HK-2 (cell line): Measurements from ENCODE around the gene ZNF624.
A peak's percentile ranks its signal among the peaks of the same experiment; 100 is the strongest.
"Not testable (repeated sequence)": the region's sequence is repeated elsewhere in the genome, so short reads cannot be mapped to it uniquely, and the experiment has no call there.

ENCODE experiments used
- DNase-seq: peaks from one replicate; pipeline ENCODE4 v3.0.0-alpha.2; 2018; ENCODE audit not compliant: unreplicated experiment

The ZNF624 gene

DNA sequence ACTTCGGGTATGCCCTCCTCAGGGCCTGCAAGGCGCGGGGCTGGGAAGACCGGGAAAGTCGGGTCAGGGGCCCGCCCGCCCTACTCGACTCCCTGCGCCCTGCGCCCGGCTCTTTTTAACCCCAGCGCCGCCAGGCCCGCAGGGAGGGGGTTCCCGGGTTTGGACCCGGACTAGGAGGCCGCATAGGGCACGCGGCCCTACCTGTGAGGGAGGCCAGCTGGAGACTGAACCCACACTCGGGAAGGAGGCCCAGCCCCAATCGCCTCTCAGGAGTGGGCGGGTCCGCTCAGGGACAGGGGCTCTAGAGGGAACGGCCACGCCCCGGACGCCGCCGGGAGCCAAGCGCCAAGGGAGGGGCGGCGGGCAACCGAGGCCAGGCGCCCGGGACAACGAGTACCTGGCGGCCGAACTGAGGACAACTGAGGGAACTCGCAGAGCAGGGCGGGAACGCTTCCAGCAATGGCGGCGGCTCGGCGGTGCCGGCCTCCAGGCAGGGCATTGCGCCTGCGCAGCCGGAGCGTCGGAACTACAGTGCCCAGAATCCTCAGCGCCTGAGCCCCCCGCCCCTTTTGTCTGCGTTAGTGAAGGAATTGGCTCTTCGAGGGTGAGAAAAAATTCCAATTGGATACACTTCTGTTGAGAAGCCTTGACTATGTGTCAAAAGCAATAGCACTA is at the start of gene ZNF624:
Gene ZNF624 (minus strand): TSS at position 484 of the 675 bp plus-strand sequence.
- peak; percentile 96 for DNase-seq

DNA sequence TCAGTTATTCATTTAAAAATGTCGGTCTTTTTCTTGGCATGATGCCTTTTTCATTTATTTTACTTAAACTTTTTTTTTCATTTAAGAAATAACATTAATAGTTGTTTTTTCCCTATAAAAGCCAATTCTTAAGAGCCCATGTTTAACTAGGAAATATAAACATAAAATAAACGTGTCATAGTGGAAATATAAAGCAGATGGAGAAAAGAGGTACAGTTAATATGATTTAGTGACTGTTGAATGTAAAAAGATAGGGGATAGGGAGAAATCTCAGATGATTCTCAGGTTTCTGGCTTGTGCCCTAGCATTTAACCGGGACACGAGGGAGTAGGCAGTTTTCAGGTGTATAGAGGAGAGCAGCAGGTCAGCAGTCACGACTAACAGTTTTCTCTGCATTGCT is 44.0 kb upstream of the ZNF624 start:
- not testable (repeated sequence) for DNase-seq

DNA sequence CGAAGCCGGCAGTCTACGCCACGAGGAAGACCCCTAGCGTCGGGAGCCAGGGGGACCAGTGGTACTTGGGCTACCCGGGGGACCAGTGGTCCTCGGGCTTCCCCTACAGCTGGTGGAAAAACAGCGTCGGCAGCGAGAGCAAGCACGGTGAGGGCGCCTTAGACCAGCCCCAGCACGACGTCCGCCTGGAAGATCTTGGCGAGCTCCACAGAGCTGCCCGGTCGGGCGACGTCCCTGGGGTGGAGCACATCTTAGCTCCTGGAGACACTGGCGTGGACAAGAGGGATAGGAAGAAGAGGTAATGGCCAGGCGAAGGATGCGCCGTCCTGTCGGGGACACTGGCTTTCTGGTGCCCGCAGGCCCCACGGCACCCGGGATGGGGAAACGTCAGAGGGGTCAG is 36.8 kb upstream of the ZNF624 start:
- not testable (repeated sequence) for DNase-seq

DNA sequence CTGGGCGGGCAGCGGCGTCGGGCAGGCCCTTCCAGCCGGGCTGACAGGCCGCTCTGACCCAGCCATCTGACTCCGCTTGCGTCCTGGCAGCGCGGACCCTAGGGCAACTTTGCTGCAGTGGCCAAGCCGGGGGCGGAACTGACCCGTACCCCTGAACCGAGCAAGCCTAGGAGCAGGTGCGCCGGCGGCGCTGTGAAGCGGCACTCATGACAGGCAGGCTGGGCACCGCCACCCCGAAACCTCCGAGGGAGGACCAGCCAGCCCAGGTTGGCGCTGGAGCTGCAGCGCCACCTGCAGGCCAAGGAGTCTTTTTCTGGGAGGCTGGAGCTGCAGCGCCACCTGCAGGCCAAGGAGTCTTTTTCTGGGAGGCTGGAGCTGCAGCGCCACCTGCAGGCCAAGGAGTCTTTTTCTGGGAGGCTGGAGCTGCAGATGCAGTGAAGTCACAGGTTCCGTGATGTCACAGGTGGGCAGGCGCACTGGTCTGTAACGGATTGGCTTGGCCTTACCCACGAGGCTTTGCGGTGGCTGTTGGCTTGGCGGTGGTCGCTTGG is 36.2 kb upstream of the ZNF624 start, which contains the start of gene CCDC144A:
Gene CCDC144A (plus strand): TSS at position 511 of the 551 bp plus-strand sequence. CDS start 160 bp downstream, outside the sequence.
- not testable (repeated sequence) for DNase-seq

DNA sequence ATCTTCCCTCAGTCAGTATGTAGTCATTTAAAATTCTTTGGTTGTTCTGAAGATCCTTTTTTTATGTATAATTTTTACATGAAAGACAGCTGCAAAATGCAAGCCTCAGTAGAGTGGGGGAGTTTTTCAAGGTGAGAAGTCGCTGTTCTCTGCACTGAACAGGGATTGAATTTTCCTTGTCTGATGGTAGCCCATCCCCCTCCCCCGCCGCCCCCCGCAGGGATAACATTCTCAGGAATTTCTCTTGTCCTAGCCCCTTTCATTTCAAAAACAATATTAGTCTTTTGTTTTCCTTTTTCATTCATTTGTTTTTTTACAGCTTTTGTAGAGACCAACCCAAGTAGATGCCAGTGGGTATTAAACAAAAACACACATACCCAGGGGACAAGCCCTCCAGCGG is 33.5 kb upstream of the ZNF624 start:
- not testable (repeated sequence) for DNase-seq

DNA sequence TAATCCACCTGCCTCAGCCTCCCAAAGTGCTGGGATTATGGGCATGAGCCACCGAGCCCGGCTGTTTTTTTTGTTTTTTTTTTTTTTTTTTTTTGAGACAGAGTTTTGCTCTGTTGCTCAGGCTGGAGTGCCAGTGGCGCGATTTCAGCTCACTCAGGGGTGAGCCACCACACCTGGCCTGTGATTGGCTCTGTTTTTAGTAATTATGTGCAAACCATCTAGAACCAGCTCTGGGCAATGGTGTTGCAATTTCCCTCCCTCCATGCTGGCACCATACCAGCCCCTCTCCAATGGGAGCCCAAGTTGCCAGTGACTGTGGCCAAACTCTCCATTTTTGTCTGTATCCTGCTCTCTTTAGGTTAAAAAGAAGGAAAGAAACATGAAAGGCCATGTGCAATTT is 32.4 kb upstream of the ZNF624 start:
- not testable (repeated sequence) for DNase-seq

DNA sequence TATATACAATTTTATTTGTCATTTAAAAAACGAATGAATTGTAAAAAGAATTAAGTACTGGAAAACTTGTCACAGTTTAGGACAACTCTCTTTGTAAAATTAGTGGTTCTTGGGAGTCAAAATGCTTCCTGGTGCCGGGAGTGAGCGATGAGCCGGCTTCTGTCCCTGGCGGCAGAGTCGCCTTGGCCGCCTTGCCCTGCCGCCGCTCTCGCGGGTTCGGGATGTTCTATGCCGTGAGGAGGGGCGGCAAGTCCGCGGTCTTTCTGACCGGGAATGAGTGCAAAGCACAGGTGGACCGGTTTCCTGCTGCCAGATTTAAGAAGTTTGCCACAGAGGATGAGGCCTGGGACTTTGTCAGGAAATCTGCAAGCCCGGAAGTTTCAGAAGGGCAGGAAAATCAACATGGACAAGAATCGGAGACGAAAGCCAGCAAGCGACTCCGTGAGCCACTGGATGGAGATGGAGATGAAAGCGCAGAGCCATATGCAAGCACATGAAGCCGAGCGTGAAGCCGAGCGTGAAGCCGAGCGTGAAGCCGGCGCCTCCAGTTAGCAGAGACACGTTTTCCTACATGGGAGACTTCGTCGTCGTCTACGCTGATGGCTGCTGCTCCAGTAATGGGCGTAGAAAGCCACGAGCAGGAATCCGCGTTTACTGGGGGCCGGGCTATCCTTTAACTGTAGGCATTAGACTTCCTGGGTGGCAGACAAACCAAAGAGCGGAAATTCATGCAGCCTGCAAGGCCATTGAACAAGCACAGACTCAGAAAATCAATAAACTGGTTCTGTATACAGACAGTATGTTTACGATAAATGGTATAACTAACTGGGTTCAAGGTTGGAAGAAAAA is 29.9 kb upstream of the ZNF624 start:
- DNase-seq, result peak; percentile 6

DNA sequence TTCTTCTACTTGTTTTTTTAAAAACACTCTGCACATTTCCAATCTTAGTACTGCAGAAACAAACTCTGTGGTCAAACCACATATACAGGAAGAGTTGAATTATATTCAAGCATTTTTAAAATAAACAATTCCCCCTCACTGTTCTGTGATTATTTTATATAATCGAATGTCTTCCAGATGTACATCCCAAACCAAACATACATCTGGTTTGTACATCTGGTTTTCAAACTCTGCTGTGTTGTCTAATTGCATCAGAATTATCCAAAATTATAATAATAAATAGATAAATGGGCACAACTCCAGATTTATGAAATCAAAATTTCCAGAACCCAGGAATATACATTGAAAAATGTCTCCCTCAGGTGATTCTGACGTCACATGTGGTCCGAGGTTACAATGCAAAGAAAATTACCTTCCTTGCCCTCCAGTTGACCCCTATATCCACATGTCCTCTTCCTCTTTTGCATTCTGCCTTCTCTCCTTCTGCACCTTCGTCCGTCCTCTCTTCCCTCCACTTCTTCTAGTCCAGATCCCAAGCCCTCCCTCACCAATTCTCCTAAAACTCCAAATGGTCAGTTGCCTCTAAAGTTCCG is 23.1 kb upstream of the ZNF624 start:
- no peak for DNase-seq

DNA sequence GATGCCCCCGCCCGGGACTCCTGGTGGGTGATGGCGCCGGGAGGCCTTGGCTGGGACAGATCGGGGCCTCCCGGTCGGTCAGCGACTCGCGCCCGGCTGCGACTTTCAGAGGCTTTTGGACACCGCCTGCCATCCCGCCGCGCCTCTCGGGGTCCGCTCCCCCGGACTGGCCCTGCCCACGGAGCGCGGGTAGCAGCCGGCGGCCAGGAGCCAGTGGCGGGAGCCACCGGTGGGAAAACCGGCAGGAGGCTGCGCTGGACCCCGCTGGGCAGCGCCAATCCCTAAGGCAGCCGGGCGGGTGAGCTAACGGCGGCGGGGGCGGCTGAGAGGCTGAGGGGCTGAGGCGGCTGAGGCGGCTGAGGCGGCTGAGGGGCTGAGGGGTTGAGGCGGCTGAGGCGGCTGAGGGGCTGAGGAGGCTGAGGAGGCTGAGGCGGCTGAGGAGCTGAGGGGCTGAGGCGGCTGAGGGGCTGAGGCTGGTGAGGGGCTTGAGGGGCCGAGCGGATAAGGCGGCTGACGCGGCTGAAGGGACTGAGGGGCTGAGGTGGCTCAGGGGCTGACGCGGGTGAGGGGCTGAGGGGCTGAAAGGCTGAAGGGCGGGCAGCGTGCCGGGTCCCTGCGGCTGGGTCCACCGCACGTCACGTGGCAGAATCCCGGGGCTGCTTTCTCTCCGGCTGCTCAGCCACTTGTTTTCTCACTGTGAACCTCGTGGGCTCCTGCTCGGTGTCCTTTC is 13.4 kb upstream of the ZNF624 start:
- DNase-seq, result not testable (repeated sequence)

DNA sequence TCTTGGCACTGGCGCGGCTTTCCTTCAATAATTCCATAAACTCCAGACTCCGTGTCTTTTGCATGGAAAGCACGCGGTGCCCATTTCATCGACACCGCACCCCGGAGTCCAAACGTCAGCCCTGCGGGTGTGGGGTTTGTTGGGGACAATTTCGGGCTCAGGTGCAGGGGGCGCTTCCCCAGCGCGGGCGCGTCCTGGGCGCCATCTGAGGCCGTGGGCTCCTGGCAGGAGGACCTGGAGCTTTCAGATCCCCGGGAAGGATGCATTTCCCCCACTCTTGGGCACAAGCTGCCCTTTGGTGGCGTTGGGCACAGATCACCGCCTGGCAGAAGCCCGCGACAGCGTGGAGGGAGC is 12.9 kb upstream of the ZNF624 start:
- DNase-seq, result not testable (repeated sequence)

DNA sequence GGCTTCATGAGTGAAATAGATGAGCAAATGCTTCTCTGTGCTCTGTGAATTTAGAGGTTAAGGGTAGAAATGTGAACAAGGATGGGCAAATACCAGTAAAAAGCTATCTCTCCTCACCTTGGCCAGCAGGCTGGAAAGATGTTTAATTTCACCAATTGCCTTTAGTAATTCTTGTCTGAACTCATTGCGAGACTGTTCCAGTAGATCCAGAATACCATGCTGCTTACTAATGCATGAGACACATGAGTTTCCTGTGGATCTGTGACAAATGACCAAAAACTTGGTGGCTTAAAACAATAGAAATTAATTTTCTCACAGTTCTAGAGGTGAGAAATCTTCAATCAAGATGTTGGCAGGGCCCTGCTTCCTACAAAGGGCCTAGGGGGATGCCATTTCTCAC is 9.3 kb upstream of the ZNF624 start:
- DNase-seq, result no peak

DNA sequence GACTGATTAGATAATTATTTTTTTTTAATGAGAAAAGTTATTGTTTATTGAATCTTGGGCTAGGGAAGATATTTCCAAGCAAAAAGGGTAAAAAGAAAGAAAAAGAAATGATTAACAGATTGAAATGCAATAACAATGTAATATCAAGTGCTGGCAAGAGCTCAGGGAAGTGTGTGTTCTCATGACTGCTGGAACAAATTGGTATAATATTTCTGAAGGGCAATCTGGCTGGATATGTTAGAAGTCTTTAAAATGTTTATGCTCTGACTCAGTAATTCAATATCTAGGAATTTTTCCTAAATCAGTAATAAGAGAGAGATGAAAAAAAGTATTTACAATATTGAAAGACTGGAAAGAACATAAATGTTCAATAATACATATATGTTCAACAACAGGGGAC is 7.6 kb upstream of the ZNF624 start:
- no peak for DNase-seq

DNA sequence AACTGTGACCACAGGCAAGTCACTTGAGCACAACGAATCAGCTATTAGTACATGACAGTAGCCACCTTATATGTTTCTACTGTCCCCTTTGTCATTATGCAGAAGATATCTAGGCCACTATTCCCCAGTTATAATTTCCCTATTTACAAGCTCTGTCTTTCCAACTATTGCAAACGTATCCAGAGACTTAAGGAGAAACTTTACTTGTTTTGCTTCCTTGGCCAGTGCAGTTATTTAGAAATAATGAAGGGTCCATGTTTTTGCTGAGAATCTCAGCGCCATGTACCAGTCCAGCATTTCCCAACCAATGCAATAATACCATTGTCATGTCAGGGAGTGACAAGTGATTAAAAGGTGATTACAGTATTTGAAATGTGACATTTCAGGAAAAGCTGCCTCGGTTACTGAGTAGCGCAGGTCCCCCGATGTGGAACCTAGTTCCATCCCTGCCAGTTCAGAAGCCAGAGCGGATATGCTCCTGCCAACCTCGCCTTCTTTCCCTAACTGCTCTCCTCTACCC is 743 bp downstream of the ZNF624 start:
- DNase-seq, result no peak

DNA sequence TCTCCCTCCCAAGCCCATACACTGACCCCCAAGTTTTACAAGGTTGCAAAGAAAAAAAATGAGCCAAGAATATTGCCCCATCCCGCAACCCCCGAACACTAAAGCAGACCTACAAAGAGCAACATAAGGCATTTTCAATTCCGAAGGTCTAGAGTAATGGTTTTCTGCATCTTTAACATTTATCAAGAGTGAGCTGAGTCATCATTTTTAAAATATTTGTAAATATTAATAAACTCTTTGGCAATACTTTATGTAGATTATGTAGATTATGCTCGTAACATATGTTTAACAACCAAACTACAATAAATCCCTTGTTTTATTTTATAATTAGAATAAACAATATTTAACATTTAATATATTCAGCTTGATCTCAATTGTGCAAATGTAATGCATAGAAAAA is 1.4 kb downstream of the ZNF624 start:
- no peak for DNase-seq

DNA sequence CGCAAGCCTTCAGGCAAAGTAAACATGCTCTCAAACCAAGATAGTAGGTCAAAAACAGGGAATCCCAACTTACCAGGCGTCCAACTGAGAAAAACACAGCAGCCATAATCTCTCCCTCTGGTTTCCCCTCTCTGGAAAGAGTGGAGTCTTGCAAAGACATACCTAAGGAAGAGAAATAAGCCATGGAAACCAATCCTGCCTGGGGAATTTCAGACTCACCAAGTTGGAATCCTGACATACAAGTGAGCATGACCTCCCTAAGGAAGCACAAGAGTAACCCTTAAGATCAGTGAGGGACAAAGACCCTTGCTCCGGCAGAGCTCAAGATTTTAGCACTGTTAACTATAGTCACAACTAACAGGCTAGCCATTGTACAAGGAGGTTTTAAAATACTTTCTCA is 4.1 kb downstream of the ZNF624 start:
- no peak for DNase-seq

DNA sequence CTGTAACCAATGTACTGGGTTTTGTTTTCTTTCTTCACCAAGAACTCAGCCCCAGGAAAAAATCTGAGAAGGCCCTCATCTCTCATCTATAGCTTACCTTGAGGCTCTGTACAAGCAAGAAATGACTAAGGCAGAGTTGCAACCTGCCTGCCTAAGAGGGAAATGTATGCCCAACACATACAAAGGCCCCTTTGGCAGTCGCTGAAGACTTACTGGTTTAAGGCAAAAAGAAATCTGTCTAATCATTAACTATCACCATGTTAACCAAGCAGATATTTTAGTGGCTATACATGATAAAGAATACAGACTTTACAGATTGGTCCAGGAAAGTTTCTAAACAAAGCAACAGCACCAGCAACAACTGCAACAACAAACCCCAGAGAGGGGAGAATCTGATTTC is 14.2 kb downstream of the ZNF624 start:
- no peak for DNase-seq

DNA sequence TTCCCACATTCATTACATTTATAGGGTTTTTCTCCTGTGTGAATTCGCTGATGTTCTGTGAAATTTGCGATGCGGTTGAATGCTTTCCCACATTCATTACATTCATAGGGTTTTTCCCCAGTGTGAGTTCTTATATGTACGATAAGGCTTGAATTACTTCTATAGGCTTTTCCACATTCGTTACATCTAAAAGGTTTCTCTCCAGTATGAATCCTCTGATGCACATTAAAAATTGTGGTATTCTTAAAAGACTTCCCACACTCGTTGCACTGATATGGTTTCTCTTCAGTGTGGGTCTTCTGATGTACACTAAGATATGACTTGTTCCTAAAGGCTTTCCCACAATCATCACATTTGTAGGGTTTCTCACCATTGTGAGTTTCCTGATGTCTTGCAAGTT is 30.4 kb downstream of the ZNF624 start:
- no peak for DNase-seq

DNA sequence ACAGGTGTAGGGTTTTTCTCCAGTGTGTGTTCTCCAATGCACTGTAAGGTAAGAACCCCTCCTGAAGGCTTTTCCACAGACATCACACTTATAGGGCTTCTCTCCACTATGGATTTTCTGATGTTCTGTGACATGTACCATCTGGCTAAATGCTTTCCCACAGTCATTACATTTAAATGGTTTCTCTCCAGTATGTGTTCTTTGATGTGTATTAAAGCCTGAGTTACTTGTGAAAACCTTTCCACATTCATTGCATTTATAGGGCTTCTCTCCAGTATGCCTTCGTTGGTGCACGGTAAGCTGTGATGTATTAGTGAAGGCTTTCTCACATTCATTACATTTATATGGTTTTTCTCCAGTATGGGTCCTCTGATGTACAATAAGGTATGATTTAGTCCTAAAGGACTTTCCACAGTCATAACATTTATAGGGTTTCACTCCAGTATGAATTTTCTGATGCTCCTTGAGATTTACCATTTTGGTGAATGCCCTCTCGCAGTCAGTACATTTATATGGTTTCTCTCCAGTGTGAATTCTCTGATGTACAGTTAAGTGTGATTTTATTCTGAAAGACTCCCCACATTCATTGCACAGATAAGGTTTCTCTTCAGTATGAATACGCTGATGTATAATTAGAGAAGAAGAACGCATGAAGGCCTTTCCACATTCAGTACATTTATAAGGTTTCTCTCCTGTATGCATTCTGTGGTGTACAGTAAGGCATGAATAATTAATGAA is 30.9 kb downstream of the ZNF624 start:
- DNase-seq, result no peak

DNA sequence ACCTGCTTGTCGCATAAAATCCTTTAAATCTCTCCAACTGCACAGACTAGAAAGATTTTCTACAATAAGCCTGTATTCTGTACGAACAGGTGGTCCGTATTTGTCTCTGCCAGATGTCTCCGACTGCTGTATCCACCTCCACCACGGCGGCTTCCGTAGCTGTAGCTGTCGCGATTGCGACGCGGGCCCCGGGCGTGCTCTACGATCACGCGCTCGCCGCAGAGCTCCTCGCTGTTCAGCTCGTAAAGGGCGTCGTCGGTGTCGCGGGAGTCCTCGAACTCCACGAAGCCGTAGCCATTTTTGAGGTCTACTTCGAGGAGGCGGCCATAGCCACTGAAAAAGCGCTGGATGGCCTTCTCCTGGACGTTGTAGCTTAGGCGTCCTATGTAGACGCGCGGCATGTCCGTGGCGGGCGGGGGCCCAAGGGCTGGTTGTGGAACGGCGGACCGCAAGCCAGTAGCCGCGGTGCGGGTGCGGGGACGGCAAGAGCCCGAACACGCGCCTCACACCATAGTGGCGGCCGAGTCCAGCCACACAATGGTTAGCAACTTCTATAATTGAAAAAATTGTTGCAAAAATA is 36.1 kb downstream of the ZNF624 start:
- no peak for DNase-seq

DNA sequence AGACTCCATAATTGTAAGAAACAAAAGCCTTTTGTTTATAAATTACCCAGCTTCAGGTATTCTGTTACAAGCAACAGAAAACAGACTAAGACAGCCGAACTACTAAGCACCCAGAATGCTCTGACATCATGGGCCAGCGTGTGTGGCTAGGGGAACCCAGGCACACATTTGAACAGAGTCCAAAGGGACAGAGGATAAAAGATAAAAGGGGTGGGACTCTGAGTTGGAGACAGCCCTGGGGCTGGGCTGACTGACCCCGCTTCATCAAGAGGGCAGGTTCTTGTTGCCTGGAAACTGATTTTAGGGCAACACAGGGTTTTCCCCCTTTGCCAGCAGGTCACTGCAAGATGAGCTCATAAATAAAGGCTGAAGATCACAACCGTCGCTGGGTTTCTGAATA is 54.1 kb downstream of the ZNF624 start:
- no peak for DNase-seq
